Ishikawa (cell line): Measurements from ENCODE around the gene TBC1D22A.
A peak's percentile ranks its signal among the peaks of the same experiment; 100 is the strongest.

Experiments
- CEBPB ChIP-seq: IDR thresholded peaks from 2 replicates; pipeline ENCODE4 v1.6.1; 2012
- CREB1 ChIP-seq: IDR thresholded peaks from 2 replicates; pipeline ENCODE4 v1.6.1; 2012; ENCODE audit warnings: low read depth
- EGR1 ChIP-seq: IDR thresholded peaks from 2 replicates; pipeline ENCODE4 v1.6.1; 2012
- EP300 ChIP-seq: IDR thresholded peaks from 2 replicates; pipeline ENCODE4 v1.6.1; 2012; ENCODE audit warnings: borderline replicate concordance
- FOXM1 ChIP-seq: IDR thresholded peaks from 2 replicates; pipeline ENCODE4 v1.6.1; 2012; ENCODE audit warnings: low read depth, borderline replicate concordance
- MAX ChIP-seq: IDR thresholded peaks from 2 replicates; pipeline ENCODE4 v1.6.1; 2012
- NFIC ChIP-seq: IDR thresholded peaks from 2 replicates; pipeline ENCODE4 v1.6.1; 2012
- RAD21 ChIP-seq: IDR thresholded peaks from 2 replicates; pipeline ENCODE4 v1.6.1; 2012; ENCODE audit warnings: low read depth
- REST ChIP-seq: IDR thresholded peaks from 2 replicates; pipeline ENCODE4 v1.6.1; 2012; ENCODE audit warnings: low read depth, mild to moderate bottlenecking
- TAF1 ChIP-seq: IDR thresholded peaks from 2 replicates; pipeline ENCODE4 v1.6.1; 2012; ENCODE audit warnings: low read depth, mild to moderate bottlenecking
- TCF12 ChIP-seq: IDR thresholded peaks from 2 replicates; pipeline ENCODE4 v1.6.1; 2012; ENCODE audit warnings: low read depth
- TEAD4 ChIP-seq: IDR thresholded peaks from 2 replicates; pipeline ENCODE4 v1.6.1; 2012
- YY1 ChIP-seq: IDR thresholded peaks from 2 replicates; pipeline ENCODE4 v1.6.1; 2012; ENCODE audit warnings: low read depth
- ZBTB7A ChIP-seq: IDR thresholded peaks from 2 replicates; pipeline ENCODE4 v1.6.1; 2012; ENCODE audit warnings: low read depth
- TF ChIP-seq, protein P1 (sequence below): IDR thresholded peaks from 2 replicates; pipeline ENCODE4 v1.6.1; 2012

The TBC1D22A gene

GRCh38 chr22:47121791-47122190 lies 359.3 kb downstream of the TBC1D22A start:
- TF ChIP-seq YY1 (no peak), EGR1 (no peak), FOXM1 (no peak), CREB1 (no peak), ZBTB7A (no peak), MAX (no peak), EP300 (no peak), NFIC (no peak), TCF12 (no peak), TEAD4 (no peak), TAF1 (no peak), RAD21 (no peak), REST (no peak)
- TF ChIP-seq, protein P1, sequence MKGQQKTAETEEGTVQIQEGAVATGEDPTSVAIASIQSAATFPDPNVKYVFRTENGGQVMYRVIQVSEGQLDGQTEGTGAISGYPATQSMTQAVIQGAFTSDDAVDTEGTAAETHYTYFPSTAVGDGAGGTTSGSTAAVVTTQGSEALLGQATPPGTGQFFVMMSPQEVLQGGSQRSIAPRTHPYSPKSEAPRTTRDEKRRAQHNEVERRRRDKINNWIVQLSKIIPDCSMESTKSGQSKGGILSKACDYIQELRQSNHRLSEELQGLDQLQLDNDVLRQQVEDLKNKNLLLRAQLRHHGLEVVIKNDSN, result no peak

DNA sequence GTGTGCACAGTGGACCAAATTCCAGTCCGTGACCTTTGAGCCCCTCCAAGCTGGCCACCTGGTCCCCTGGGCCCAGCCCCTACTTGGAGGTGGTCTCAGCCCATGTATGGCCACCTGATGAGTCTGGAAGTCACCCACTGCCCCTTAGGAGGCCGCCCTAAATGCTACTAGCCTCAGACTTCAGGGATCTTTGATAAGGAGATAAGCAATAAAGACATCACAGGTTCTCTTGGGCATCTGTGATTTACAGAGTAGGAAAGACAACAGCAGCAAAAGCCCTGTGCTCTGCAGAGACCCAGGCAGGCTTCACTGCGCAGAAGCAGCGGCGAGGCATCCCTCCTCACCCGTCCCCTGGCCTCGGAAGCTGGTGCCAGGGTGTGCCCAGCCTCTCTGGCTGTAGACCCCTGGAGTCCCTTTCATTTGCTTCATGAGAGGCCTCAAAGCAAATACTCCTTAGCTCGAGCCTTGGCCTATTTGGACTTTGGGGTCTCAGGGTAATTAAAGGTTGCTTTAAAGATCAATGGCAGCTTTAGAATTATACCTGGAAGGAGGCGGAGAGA lies 360.1 kb downstream of the TBC1D22A start:
- TF ChIP-seq EP300, result no peak

DNA sequence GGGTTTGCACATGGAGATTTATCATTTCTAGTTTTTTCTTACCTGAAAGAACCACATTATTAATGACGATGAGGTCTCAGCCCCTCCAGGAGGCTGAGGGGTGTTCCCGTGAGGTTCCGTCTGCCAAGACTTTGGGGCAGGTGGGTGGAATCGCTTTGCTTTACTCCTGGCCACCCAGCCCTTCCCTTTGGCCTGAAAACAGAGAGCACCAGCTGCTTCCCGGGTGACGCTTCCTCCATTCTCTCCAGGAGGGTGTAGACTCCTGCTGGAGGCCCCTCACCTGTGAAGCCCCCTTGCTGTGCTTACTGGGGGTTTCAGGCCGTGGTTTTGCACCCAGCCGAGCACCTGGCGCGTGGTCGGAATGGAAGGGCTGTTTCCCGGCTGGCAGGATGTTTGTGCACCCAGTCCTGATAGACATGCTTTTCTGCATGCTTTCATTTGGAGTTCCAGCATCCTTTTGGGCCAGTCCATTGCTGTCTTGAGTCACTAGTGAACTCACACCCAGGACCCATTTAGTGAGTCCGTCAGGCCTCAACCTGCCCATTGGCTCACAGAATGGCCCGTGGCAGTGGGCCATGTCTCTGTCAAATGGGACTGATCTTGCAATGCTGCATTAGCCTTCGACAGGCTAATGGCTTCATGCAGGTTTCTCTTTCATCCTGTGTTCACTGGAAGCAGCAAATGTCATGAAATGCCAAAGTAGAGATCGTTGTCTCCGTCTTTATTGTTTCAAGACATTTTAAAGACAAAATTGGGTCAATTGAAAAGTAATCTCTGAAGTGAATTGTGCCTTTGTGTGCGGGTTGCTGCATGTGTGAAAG lies 360.8 kb downstream of the TBC1D22A start:
- TF ChIP-seq EP300 (0 out of 2 replicates have a peak, but pooled peaks have one; percentile 23), TCF12 (0 out of 2 replicates have a peak, but pooled peaks have one; percentile 38), TEAD4 (no peak), REST (no peak)

GRCh38 chr22:47123827-47124442 lies 361.5 kb downstream of the TBC1D22A start:
- TF ChIP-seq, protein P1, result no peak
- TF ChIP-seq EGR1 (no peak), FOXM1 (no peak), EP300 (no peak), YY1 (no peak), TEAD4 (no peak), TCF12 (no peak), CEBPB (no peak), NFIC (no peak), CREB1 (no peak), ZBTB7A (no peak), RAD21 (no peak), MAX (no peak), REST (no peak), TAF1 (no peak)
